ENCODE measurements around the gene LPO.

LPO gene

GRCh38 chr17:58262149-58262548 lies 23.8 kb downstream of the LPO start:
- no peak for DNase-seq (ENCODE audit: low read depth in 2 of 2)

DNA sequence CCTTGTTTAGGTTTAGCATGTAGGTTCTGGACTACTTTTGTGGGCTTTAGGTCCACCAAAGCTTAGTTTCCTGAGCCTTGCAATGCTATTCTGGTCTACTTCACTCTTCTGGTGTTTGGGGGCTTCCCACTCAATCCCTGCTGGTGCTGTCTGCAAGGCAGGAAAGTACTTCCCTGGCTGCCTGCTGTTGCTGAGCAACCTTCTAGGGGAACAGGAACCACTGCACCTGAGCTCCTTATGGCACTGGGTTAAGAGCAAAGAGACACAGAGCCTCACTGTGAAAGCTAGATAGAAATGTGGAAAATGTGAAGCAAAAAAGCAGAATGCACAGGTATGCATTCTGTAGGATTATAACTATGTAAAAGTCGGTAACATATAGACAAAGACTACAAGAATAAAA lies 25.4 kb downstream of the LPO start:
- no peak for DNase-seq (ENCODE audit: low read depth in 2 of 2)

DNA sequence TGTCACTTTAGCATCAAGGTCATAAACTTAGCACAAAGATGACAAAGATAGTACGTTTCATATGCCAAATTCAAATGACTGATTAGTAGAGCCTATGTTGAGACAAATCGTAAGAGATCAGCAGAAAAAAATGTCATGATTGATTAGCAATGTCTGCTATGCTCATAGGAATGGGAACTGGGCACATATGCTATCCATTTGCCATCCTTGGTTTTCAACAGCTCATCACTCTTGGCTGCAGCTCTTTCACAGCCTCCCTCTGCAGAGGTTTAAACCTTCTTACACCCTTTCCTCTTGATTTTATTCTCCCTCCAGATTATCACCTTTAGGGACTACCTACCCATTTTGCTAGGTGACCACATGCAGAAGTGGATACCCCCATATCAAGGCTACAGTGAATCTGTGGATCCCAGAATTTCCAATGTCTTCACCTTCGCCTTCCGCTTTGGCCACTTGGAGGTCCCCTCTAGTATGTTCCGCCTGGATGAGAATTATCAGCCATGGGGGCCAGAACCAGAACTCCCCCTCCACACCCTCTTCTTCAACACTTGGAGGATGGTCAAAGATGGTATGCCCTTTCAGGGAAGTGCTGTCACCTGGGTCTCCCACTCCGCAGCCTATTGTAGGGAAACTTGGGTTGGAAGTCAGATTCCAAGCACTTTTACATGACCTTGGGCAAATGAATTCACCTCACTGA lies 26.2 kb downstream of the LPO start:
- no peak for DNase-seq (ENCODE audit: low read depth in 2 of 2)

DNA sequence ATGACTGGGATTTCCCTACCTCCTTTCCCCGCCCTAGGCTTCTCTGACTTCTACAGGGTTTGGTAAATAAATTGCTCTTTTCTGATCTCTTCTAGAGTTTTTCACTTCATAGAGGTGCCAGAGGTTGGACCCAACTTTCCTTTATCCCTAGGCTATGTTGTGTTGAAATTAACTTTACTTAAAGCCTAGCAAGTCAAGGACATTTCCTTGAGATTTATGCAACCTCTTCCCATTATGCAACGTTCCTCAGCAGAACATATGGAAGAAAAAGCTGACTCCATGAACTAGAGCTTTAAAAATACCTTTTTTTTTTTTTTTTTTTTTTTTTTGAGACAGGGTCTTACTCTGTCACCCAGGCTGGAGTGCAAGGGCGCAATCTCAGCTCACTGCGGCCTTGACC lies 26.9 kb downstream of the LPO start:
- no peak for DNase-seq (ENCODE audit: low read depth in 2 of 2)

DNA sequence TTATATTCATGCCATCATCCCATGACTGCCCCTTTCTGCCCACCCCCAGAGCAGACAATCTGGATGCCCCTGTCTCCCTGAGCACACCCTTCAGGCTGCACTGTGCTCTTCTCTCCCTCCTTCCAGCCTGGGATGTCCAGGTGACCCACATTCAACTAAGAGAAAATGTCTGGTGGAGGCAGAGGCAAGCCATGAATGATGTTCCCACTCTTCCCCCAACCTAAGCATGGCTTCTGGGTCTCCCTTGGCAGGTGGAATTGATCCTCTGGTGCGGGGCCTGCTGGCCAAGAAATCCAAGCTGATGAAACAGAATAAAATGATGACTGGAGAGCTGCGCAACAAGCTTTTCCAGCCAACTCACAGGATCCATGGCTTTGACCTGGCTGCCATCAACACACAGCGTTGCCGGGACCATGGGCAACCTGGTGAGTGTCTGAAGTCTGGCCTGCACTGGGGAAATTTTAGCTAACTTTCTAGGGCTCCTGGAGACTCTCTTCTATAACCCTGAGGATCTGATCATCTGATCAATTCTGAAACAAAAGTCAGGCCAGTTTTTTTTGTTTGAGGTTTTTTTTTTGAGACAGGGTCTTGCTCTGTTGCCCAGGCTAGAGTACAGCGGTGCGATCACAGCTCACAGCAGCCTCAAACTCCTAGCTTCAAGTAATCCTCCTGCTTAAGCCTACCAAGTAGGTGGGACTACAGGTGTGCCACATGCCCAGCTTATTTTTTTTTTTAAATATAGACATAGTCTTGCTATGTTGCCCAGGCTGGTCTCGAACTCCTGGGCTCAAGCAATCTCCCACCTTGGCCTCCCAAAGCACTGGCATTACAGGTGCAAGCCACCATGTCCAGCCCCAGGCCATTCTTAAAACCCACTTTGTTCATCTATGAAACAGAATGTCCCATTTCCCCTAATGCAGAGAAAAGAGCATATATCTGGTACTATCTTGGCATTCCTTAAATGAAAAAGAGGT lies 27.8 kb downstream of the LPO start:
- DNase-seq (ENCODE audit: low read depth in 2 of 2), result no peak

DNA sequence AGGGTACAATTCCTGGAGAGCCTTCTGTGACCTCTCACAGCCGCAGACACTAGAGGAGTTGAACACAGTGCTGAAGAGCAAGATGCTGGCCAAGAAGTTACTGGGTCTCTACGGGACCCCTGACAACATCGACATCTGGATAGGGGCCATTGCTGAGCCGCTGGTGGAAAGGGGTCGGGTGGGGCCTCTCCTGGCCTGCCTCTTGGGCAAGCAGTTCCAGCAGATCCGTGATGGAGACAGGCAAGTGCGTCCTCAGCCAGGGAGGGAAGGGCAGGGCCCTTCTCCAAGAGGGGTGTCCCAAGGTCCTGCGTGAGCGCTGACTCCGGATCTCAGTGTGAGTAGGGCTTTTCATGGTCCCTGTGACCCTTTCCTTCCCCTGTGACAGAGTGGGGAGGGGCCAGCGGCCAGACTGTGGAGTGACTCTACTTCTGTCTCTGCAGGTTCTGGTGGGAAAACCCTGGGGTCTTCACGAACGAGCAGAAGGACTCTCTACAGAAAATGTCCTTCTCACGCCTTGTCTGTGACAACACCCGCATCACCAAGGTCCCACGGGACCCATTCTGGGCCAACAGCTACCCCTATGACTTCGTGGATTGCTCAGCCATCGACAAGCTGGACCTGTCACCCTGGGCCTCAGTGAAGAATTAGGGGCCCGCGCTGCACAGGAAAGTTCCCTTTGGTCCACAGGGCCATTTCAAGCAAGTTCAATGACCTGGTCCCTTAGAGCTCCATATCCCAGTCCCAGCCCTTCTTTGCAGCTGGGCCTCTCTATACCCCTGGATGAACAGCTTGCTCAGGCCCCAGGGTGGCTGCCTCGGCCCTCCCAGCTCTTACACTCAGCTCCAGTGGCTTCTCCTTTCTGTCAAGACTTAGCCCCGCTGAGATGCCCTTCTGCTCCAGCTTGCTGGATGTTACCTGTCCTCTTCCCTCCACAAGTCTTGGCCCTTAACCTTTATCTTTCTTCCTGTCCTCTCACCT lies 29.3 kb downstream of the LPO start:
- no peak for DNase-seq (ENCODE audit: low read depth in 2 of 2)

- DNase-seq (ENCODE audit: low read depth in 2 of 2), result no peak
These were observed 29.9 kb downstream of the LPO start for GRCh38 chr17:58268326-58268725.

GRCh38 chr17:58268774-58269556 lies 30.6 kb downstream of the LPO start:
- no peak for DNase-seq (ENCODE audit: low read depth in 2 of 2)

DNA sequence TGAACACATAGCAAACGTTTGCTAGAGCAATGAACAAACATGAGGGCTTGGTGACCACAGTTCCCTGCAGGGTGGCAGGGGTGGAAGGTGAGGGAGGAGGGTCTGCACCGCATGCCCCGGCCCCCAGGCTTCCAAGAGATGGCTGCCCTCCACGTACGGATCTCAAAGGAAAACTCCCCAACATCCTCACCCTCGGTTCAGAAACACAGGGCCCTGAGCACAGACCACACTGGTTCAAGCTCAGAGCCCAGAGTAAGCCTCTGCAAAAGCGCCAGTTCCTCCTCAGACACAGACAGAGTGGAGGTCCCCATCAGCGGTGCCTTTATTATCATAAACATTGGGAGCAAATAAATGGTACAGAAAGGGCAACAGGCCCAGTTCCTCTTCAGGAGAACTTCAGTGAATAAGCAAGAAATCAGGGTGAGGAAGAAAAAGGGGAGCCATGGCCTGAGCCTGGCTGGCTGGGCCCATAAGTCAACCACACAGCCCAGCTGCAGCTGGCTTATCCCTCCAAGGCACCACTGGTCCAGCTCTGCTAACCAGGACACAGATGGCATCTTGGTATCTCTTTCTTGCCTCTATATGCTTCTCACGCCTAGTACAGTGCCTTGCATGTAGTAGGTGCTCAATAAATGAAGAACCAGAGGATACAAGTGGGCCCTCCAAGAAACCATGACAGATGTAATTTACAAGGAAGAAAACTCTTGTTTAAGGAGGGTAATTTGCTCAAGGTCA lies 31.3 kb downstream of the LPO start:
- DNase-seq (ENCODE audit: low read depth in 2 of 2), result no peak

GRCh38 chr17:58270476-58271215 lies 32.3 kb downstream of the LPO start:
- DNase-seq (ENCODE audit: low read depth in 2 of 2), result no peak

GRCh38 chr17:58271216-58271931 lies 33.0 kb downstream of the LPO start:
- no peak for DNase-seq (ENCODE audit: low read depth in 2 of 2)

- no peak for DNase-seq (ENCODE audit: low read depth in 2 of 2)
These were observed 34.2 kb downstream of the LPO start for GRCh38 chr17:58272367-58273280.

- DNase-seq (ENCODE audit: low read depth in 2 of 2), result no peak
These were observed 35.2 kb downstream of the LPO start for GRCh38 chr17:58273453-58274104.

DNA sequence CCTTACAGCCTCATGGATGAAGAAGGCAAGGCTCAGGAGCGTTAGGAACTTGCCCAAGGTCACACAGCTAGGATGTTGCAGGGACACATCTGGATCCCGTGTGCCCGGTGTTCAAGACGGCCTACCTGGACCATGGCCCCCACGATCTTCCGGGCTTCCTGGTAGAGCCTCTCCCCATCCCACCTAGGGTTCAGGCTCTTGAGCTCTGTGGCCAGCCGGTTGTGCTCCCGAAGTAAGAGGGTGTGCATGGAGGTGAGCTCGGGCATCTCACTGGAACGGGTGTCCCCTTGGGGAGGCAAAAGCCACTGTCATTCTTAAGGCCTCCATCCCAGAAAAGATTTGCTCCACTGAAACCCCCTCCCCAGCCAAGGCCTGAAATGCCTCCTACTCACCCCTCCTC lies 37.0 kb downstream of the LPO start:
- no peak for DNase-seq (ENCODE audit: low read depth in 2 of 2)

DNA sequence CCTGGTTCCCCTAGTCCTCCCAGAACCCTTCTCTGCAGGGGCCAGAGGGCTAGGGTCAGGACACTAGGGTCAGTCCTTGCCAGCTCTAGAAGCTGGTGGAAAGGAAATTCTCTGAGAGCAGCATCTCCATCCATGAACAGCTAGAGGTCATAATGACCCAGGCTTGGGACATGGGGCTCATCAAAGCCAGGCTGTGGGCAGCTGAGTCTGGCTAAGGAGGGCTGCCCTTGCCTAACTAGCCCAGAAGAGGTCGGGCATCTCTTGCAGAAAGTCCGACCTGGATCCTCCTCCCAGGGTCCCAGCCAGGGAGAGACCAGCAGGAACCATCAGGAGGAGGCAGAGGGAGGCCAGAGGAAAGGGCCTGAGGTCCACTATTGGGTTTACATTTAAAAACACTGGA lies 38.0 kb downstream of the LPO start:
- no peak for DNase-seq (ENCODE audit: low read depth in 2 of 2)

GRCh38 chr17:58277107-58277801 lies 38.9 kb downstream of the LPO start:
- no peak for DNase-seq (ENCODE audit: low read depth in 2 of 2)

Data from stimulated activated CD8-positive, alpha-beta memory T cell treated with anti-CD3 and anti-CD28 coated beads, Interleukin-15, amount 100 ng/mL, for 48 hours (primary cell).